Activated CD4-positive, alpha-beta memory T cell treated with anti-CD3 and anti-CD28 coated beads for 36 hours (primary cell): ENCODE data around the gene KIFAP3. TPM values are rescaled to one million over a fixed set of nuclear protein-coding genes. Genes with fewer than 3 reads are reported as not detected.
"Not testable (repeated sequence)": the region's sequence is repeated elsewhere in the genome, so short reads cannot be mapped to it uniquely, and the experiment has no call there.

Experiments used
- CTCF ChIA-PET: fragments of 350-600 bp; sonication (Branson Sonifier 250); formaldehyde crosslinking; loops from one replicate; lab custom pipeline; 2021; ENCODE audit warnings: antibody characterized with exemption, inconsistent platforms; lab: Charles Lee
- POLR2A ChIA-PET: fragments of 350-600 bp; sonication (Branson Sonifier 250); formaldehyde crosslinking; loops from one replicate; lab custom pipeline; 2021; ENCODE audit warnings: antibody characterized with exemption; lab: Charles Lee
- DNase-seq: peaks from one replicate; pipeline ENCODE4 v3.0.0-alpha.2; 2020
- H3K27ac Mint-ChIP-seq: one replicate; pipeline ENCODE4 v1.8.0; 2021; ENCODE audit warnings: mixed read lengths
- H3K27me3 Mint-ChIP-seq: one replicate; pipeline ENCODE4 v1.8.0; 2021; ENCODE audit warnings: mixed read lengths
- H3K36me3 Mint-ChIP-seq: one replicate; pipeline ENCODE4 v1.8.0; 2021; ENCODE audit warnings: mixed read lengths
- H3K4me1 Mint-ChIP-seq: one replicate; pipeline ENCODE4 v1.8.0; 2021; ENCODE audit warnings: low read depth, mixed read lengths
- H3K4me3 Mint-ChIP-seq: one replicate; pipeline ENCODE4 v1.8.0; 2021; ENCODE audit warnings: mild to moderate bottlenecking, mixed read lengths
- H3K9me3 Mint-ChIP-seq: one replicate; pipeline ENCODE4 v1.8.0; 2021; ENCODE audit warnings: mixed read lengths
- intact Hi-C: fragments of 100-400 bp; cut with micrococcal nuclease; formaldehyde crosslinking; loops from one replicate; pipeline ENCODE4 v1.15.1; 2023
- total RNA-seq, 2 experiments: library from RNA; stranded (reverse); gene quantifications; one replicate each; pipeline ENCODE4 v1.2.3, GENCODE V29; 2021

The KIFAP3 gene
- total RNA-seq, 2 experiments from 2014 or later: 15.6 to 15.7 TPM

DNA sequence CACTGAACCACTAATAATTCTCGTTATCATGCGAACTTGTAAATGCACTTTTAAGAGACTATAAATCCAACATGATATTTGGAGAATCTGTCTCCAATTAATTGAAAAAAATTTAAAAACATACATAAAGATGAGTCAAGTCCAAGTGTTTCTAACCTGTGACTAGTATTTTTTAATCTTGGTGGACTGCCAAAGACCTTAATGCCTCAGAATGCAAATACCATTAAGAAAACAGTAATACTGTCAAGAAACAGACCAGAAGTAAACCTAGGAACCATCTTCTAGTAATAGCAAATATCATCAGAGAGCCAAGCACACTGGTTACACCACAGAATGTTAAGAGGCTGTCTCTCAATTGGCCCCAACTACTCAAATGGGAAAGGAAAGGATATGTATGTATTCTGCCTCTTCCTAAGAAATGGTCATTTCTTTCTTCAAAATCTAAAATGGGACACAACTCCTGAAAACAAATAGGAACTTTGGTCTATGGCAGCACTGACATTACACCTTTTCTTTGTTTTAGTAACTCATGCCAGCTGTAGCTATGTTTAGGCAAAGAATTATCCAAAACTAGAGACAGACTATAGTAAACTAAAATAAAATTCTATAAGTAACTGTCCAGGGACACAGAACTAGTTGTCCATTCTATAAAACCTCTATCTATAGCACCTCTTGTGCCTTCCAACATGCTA, 196.5 kb downstream of the KIFAP3 start:
- H3K27ac Mint-ChIP-seq: no peak overlapping the region
- H3K4me1 Mint-ChIP-seq: peaks cover 23% of the 10 kb centered on the region
- H3K4me3 Mint-ChIP-seq: no peak overlapping the region
- peaks cover 46% of the 10 kb centered on the region for H3K36me3 Mint-ChIP-seq
- no peaks in the 10 kb centered on the region for H3K27me3 Mint-ChIP-seq
- CTCF ChIA-PET: no interaction called here
- H3K9me3 Mint-ChIP-seq: no peaks in the 10 kb centered on the region
- intact Hi-C loops: no loop called here
- POLR2A ChIA-PET: no interaction called here
- no peak for DNase-seq

DNA sequence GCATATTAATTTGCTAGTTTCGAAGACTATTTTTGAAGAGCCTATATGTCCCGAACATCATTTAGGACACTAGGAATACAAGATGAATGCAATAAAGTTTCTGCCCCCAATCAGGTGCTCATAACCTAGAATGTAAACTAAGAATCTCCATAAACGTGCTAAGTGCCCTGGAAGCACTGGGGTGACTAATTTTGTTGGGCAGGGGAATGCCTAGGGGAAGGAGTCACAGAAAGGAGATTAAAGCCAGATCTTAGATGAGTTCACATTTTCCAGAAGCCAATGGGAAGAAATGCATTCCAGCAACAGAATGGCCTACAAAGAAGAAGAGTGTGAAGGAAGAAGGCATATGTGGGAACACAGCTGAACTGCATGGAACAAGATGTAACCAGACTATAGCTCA, 200.3 kb downstream of the KIFAP3 start:
- Mint-ChIP-seq H3K9me3 (no peaks in the 10 kb centered on the region), H3K27ac (peak overlapping the region; percentile 33), H3K4me1 (peaks cover 13% of the 10 kb centered on the region), H3K4me3 (no peak overlapping the region), H3K27me3 (no peaks in the 10 kb centered on the region), H3K36me3 (peaks cover 65% of the 10 kb centered on the region)
- intact Hi-C loops: no loop called here
- ChIA-PET POLR2A (no interaction called here), CTCF (no interaction called here)
- no peak for DNase-seq

DNA sequence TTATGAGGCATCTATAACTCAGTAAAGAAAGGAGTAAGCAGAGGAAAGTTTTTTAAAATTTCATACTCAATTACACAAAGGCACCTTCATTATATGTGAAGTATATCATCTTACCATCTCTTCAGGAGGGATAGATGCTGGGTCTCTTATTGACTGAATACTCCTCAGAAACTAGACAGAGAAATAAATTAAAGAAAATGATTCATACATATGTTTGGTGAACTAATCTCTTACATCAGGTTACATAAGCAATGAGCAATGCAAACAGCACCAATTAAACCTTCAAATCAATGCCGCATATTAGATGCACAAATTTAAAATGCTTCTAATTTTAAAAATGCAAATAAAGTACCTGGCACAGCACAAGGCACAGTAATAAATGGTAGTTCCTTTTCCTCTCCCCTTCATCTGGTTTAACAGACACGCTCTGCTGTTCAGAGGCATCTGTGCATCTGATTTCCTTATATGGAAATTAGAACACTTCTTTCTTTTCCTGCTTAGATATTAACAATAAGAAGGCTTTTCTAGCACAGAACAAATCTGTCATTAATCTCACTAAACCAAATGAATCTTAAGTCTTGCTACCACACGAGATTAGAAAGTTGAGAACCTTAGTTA, 200.8 kb downstream of the KIFAP3 start:
- intact Hi-C loops: no loop called here
- ChIA-PET POLR2A (no interaction called here), CTCF (no interaction called here)
- H3K9me3 Mint-ChIP-seq: no peaks in the 10 kb centered on the region
- H3K36me3 Mint-ChIP-seq: peaks cover 69% of the 10 kb centered on the region
- DNase-seq: no peak
- H3K27ac Mint-ChIP-seq: no peak overlapping the region
- H3K4me3 Mint-ChIP-seq: no peak overlapping the region
- peaks cover 10% of the 10 kb centered on the region for H3K4me1 Mint-ChIP-seq
- H3K27me3 Mint-ChIP-seq: no peaks in the 10 kb centered on the region

DNA sequence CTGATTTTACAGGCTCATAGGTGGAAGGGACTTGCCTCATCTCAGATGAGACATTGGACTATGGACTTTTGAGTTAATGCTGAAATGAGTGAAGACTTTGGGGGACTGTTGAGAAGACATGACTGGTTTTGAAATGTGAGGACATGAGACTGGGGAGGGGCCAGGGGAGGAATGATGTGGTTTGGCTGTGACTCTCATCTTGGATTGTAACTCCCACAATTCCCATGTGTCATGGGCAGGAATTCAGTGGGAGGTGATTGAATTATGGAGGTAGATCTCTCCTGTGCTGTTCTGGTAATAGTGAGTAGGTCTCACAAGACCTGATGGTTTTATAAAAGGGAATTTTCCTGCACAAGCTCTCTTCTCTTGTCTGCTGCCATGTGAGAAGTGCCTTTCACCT, 201.6 kb downstream of the KIFAP3 start:
- Mint-ChIP-seq H3K4me3 (no peak overlapping the region), H3K27me3 (no peaks in the 10 kb centered on the region), H3K4me1 (peaks cover 7% of the 10 kb centered on the region), H3K36me3 (peaks cover 74% of the 10 kb centered on the region), H3K27ac (no peak overlapping the region), H3K9me3 (no peaks in the 10 kb centered on the region)
- intact Hi-C loops: no loop called here
- POLR2A ChIA-PET: no interaction called here
- CTCF ChIA-PET: no interaction called here
- DNase-seq: no peak

DNA sequence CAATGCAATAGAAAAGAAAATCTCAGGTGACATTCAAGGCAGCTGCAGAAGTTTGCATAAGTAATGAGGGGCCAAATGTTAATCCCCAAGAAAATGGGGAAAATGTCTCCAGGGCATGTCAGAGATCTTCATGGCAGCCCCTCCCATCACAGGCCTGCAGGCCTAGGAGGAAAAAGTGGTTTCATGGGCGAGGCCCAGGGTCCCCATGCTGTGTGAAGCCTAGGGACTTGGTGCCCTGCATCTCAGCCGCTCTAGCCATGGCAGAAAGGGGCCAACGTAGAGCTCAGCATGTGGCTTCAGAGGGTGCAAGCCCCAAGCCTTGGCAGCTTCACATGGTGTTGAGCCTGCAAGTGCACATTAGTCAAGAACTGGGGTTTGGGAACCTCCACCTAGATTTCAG, 202.5 kb downstream of the KIFAP3 start:
- POLR2A ChIA-PET, H3K27me3 Mint-ChIP-seq, CTCF ChIA-PET, H3K27ac Mint-ChIP-seq, intact Hi-C loops, H3K4me1 Mint-ChIP-seq, H3K4me3 Mint-ChIP-seq, DNase-seq, H3K9me3 Mint-ChIP-seq: not testable (repeated sequence)
- peaks cover 73% of the 10 kb centered on the region for H3K36me3 Mint-ChIP-seq

Other genes starting within 250 kb of the KIFAP3 start
- 10 to 100 TPM; 11.1 to 12.4 TPM for gene SCYL3, start 180.8 kb downstream of the KIFAP3 start, total RNA-seq
- not detected for gene NTMT2, start 71.3 kb upstream of the KIFAP3 start, total RNA-seq